IMR-90 (cell line): ENCODE measurements around the gene RAB6A. TPM values are rescaled to one million over a fixed set of nuclear protein-coding genes. Genes with fewer than 3 reads are reported as not detected.
A peak's percentile ranks its signal among the peaks of the same experiment; 100 is the strongest.

Source experiments
- ATAC-seq: fragments of 200-7000 bp; cut with Tn5 transposase; 2 replicates; pipeline ENCODE4 v1.9.1; 2020; ENCODE audit warnings: low read depth, mild to moderate bottlenecking, moderate library complexity
- BruUV-seq: library from RNA; stranded (reverse); fragments of 400-500 nt; replicated peaks from 2 replicates; lab custom pipeline; 2021; lab: Mats Ljungman, UMichigan
- CTCF ChIA-PET: fragments of 300-600 bp; formaldehyde crosslinking; extraction: SDS; loops from one replicate; lab custom pipeline; 2021; ENCODE audit warnings: antibody characterized with exemption; lab: Yijun Ruan, JAX
- POLR2A ChIA-PET: fragments of 300-600 bp; sonication (Branson Sonifier 250); formaldehyde crosslinking; loops from one replicate; lab custom pipeline; 2022; ENCODE audit warnings: antibody characterized with exemption; ENCODE audit not compliant: unreplicated experiment; lab: Charles Lee
- DNase-seq: peaks from one replicate; pipeline ENCODE4 v3.0.0; 2013
- H2AFZ ChIP-seq: replicated peaks from 2 replicates; pipeline ENCODE3; 2013; ENCODE audit warnings: low read length, mild to moderate bottlenecking; ENCODE audit not compliant: poor library complexity
- H2AK5ac ChIP-seq: 2 replicates; pipeline ENCODE4 v1.6.1; 2013; ENCODE audit warnings: low read depth, low read length, inconsistent platforms
- H2AK9ac ChIP-seq: replicated peaks from 2 replicates; pipeline ENCODE3; 2013; ENCODE audit warnings: mild to moderate bottlenecking, low read depth, low read length, moderate library complexity; ENCODE audit not compliant: poor library complexity
- H2BK120ac ChIP-seq: 2 replicates; pipeline ENCODE4 v1.6.1; 2013; ENCODE audit warnings: low read depth, low read length, inconsistent platforms
- H2BK15ac ChIP-seq: 3 replicates; pipeline ENCODE4 v1.6.1; 2013; ENCODE audit warnings: low read depth, low read length, inconsistent platforms
- H2BK20ac ChIP-seq: 2 replicates; pipeline ENCODE4 v1.6.1; 2013; ENCODE audit warnings: low read depth, mild to moderate bottlenecking, inconsistent platforms, low read length, moderate library complexity
- H2BK5ac ChIP-seq: 2 replicates; pipeline ENCODE4 v1.6.1; 2013; ENCODE audit warnings: mild to moderate bottlenecking, low read depth, low read length, inconsistent platforms; ENCODE audit not compliant: poor library complexity, severe bottlenecking
- H3K14ac ChIP-seq: replicated peaks from 2 replicates; pipeline ENCODE4 v1.6.1; 2013; ENCODE audit warnings: low read depth, low read length, inconsistent platforms
- H3K18ac ChIP-seq: 2 replicates; pipeline ENCODE4 v1.6.1; 2013; ENCODE audit warnings: low read depth, low read length, control low read depth
- H3K23ac ChIP-seq: 2 replicates; pipeline ENCODE4 v1.6.1; 2013; ENCODE audit warnings: low read depth, low read length, inconsistent platforms
- H3K27ac ChIP-seq: 2 replicates; pipeline ENCODE4 v1.5.1; 2013; ENCODE audit warnings: mild to moderate bottlenecking, control low read depth, low read length; ENCODE audit not compliant: insufficient read depth
- H3K27me3 ChIP-seq: 2 replicates; pipeline ENCODE4 v1.6.1; 2013; ENCODE audit warnings: low read length; ENCODE audit not compliant: control insufficient read depth, insufficient read depth
- H3K36me3 ChIP-seq: 2 replicates; pipeline ENCODE4 v1.6.1; 2013; ENCODE audit warnings: low read length, mixed read lengths; ENCODE audit not compliant: control insufficient read depth, insufficient read depth
- H3K4ac ChIP-seq: 2 replicates; pipeline ENCODE4 v1.6.1; 2013; ENCODE audit warnings: low read depth, low read length, inconsistent platforms
- H3K4me1 ChIP-seq: 2 replicates; pipeline ENCODE4 v1.6.1; 2013; ENCODE audit warnings: low read length, mixed read lengths; ENCODE audit not compliant: control insufficient read depth, insufficient read depth
- H3K4me2 ChIP-seq: 2 replicates; pipeline ENCODE4 v1.6.1; 2013; ENCODE audit warnings: low read depth, mild to moderate bottlenecking, control low read depth, low read length, moderate library complexity
- H3K4me3 ChIP-seq: 2 replicates; pipeline ENCODE4 v1.5.1; 2013; ENCODE audit warnings: low read depth, mild to moderate bottlenecking, control low read depth, low read length, moderate library complexity; ENCODE audit not compliant: insufficient read depth
- H3K56ac ChIP-seq: 2 replicates; pipeline ENCODE4 v1.6.1; 2013; ENCODE audit warnings: low read length, inconsistent platforms; ENCODE audit not compliant: insufficient read depth; ENCODE audit errors: extremely low read depth
- H3K79me1 ChIP-seq, 2 experiments: 2 replicates each; pipeline ENCODE4 v1.6.1; 2013; ENCODE audit warnings: low read length in 2 of 2, inconsistent platforms in 1 of 2, low read depth in 1 of 2
- H3K9ac ChIP-seq: 2 replicates; pipeline ENCODE4 v1.6.1; 2013; ENCODE audit warnings: low read depth, low read length, control low read depth
- H3K9me1 ChIP-seq: 2 replicates; pipeline ENCODE4 v1.6.1; 2013; ENCODE audit warnings: low read length, inconsistent platforms; ENCODE audit not compliant: insufficient read depth
- H3K9me3 ChIP-seq: 2 replicates; pipeline ENCODE4 v1.6.1; 2013; ENCODE audit warnings: low read length; ENCODE audit not compliant: control insufficient read depth, insufficient read depth
- H4K20me1 ChIP-seq: 2 replicates; pipeline ENCODE4 v1.6.1; 2013; ENCODE audit warnings: low read length, inconsistent platforms; ENCODE audit not compliant: insufficient read depth
- H4K5ac ChIP-seq: 2 replicates; pipeline ENCODE4 v1.6.1; 2013; ENCODE audit warnings: mild to moderate bottlenecking, low read depth, low read length, control low read depth
- H4K8ac ChIP-seq, 2 experiments: 2 replicates each; pipeline ENCODE4 v1.6.1; 2013; ENCODE audit warnings: low read depth in 2 of 2, low read length in 2 of 2, control low read depth in 1 of 2, inconsistent platforms in 1 of 2
- H4K91ac ChIP-seq: 2 replicates; pipeline ENCODE4 v1.6.1; 2013; ENCODE audit warnings: low read depth, low read length, inconsistent platforms; ENCODE audit not compliant: insufficient read depth
- MAFK ChIP-seq: IDR thresholded peaks from 2 replicates; pipeline ENCODE4 v1.6.1; 2012; ENCODE audit warnings: low read depth, low read length, improper control_type of control experiment
- MXI1 ChIP-seq: IDR thresholded peaks from 2 replicates; pipeline ENCODE4 v1.6.1; 2012; ENCODE audit warnings: low read depth, mild to moderate bottlenecking, low read length, moderate library complexity, borderline replicate concordance
- WGBS, 2 experiments: methylation state at CpG; one replicate each; pipeline versions ENCODE4 v1.1.5 to v1.1.7; 2013; ENCODE audit warnings: missing lambda C conversion rate in 2 of 2; ENCODE audit not compliant: insufficient read length in 1 of 2; ENCODE audit errors: extremely low coverage in 2 of 2; 5-methylcytosine and 5-hydroxymethylcytosine counted together
- dilution Hi-C: fragments of 300-500 bp; cut with HindIII; formaldehyde crosslinking; loops from one replicate; pipeline ENCODE4 v1.14.3; 2018; ENCODE audit warnings: low sequenced_read_pairs; ENCODE audit not compliant: unreplicated experiment
- in situ Hi-C: fragments of 300-500 bp; cut with MboI; formaldehyde crosslinking; loops from 3 replicates; pipeline ENCODE4 v1.14.3; 2019; ENCODE audit warnings: low sequenced_read_pairs, inconsistent platforms, mixed read lengths
- intact Hi-C: fragments of 100-400 bp; cut with micrococcal nuclease; formaldehyde crosslinking; loops from 2 replicates; pipeline ENCODE4 v1.10.0; 2022
- polyA plus RNA-seq, 3 experiments: library from polyadenylated mRNA; depleted of rRNA; stranded (reverse); fragments of >200 nt; gene quantifications; 2 replicates each; pipeline ENCODE4 v1.2.3, GENCODE V29; 2012; ENCODE audit warnings: low replicate concordance in 1 of 3
- total RNA-seq: library from RNA; depleted of rRNA; stranded (reverse); fragments of >200 nt; gene quantifications from 2 replicates; pipeline ENCODE4 v1.2.3, GENCODE V29; 2012

Gene RAB6A
- total and polyA plus RNA-seq, 2 of the 4 experiments (the other 2 are of a cell fraction), result 65.5 to 81.0 TPM

DNA sequence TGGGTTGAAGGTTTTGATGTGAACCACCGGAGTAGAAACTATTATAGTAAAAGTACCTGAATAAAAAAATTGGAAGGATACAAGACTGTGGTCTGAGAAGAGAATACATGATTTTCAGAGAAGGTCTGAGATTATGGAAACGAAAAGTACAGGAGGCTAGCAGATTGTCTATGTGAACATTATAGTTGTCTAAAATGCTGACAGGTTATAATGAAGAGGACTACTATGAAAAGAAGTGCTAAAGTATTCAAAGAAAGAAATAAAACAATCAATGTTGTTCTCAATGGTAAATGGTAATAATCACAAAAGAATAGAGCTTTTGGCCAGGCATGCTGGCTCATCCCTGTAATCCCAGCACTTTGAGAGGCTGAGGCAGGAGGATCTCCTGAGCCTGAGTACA is 34.0 kb downstream of the RAB6A start:
- Histone ChIP-seq H2AK9ac (no peak overlapping the region), H3K4ac (no peak overlapping the region), H3K27ac (no peak overlapping the region), H2AFZ (no peak overlapping the region), H3K23ac (no peak overlapping the region), H4K5ac (no peak overlapping the region), H3K9me1 (peaks cover 2% of the 10 kb centered on the region; the same call in 1 of the 2 replicates), H3K9me3 (no peaks in the 10 kb centered on the region), H2BK15ac (no peak overlapping the region), H3K14ac (no peak overlapping the region), H2AK5ac (no peak overlapping the region), H3K4me1 (no peaks in the 10 kb centered on the region), H4K8ac (no peak overlapping the region), H2BK120ac (no peak overlapping the region), H3K4me2 (no peak overlapping the region), H3K4me3 (no peak overlapping the region), H3K9ac (no peak overlapping the region), H4K20me1 (peaks cover 31% of the 10 kb centered on the region), H2BK5ac (no peak overlapping the region), H4K91ac (no peak overlapping the region), H3K56ac (no peak overlapping the region), H3K27me3 (no peaks in the 10 kb centered on the region), H3K36me3 (peaks cover 7% of the 10 kb centered on the region; the same call in 1 of the 2 replicates), H3K79me1 (peaks cover 11 to 47% of the 10 kb centered on the region in 2 experiments), H2BK20ac (no peak overlapping the region), H3K18ac (no peak overlapping the region)
- ChIA-PET CTCF (no interaction called here), POLR2A (interaction anchor here (0.6 kb wide), 1 partner anchor 451 kb away, joined by 4 read pairs; no protein-coding TSS in a partner anchor)
- in situ Hi-C loops (no loop called here), intact Hi-C loops (no loop called here), dilution Hi-C loops (no loop called here)
- DNase-seq (no peak), ATAC-seq (no peak)
- WGBS, 2 experiments, result 100% methylated on average over 1 of the region's 2 CpGs; no CpG with 5 or more reads in 1 of the 2 experiments
- no TSS peak for BruUV-seq
- TF ChIP-seq MXI1, result no peak
- TF ChIP-seq MAFK, result peak; percentile 33; the same call in 1 of the 2 replicates
